ENCODE results near the gene YWHAQ. TPM values are rescaled to one million over a fixed set of nuclear protein-coding genes. Genes with fewer than 3 reads are reported as not detected.

The YWHAQ gene
- total RNA-seq, 4 donors from 2014 or later, result 40.3 to 63.7 (median 48.4) TPM

GRCh38 chr2:9594366-9595054 lies 36.3 kb downstream of the YWHAQ start:
- ATAC-seq (peak; percentile 84 to 94), DNase-seq (peak in 1 of 2 donors; percentile 37)
- H3K27me3 ChIP-seq, result no peaks in the 10 kb centered on the region
- H3K4me3 ChIP-seq, result no peak overlapping the region
- peaks cover 25 to 39% of the 10 kb centered on the region in 2 donors for H3K4me1 ChIP-seq
- H3K9me3 ChIP-seq, result peaks cover 0 to 4% (median 3%) of the 10 kb centered on the region in 3 donors
- peaks cover 0 to 24% of the 10 kb centered on the region in 2 donors for H3K36me3 ChIP-seq
- in situ Hi-C loops (cut with MboI; ENCODE audit: low sequenced_read_pairs in 4 of 4) (no loop called here), intact Hi-C loops (cut with DNase I; ENCODE audit: low total_unique reads) (no loop called here)
- TF ChIP-seq POLR2A (IDR thresholded peaks at IDR 0.05), result no peak
- no peak for TF ChIP-seq CTCF (IDR thresholded peaks at IDR 0.05 in 4 of 5, conservative IDR thresholded peaks at IDR 0.05 in 1 of 5)
- H3K27ac ChIP-seq, result peak overlapping the region; percentile 35 to 69 (median 55)

GRCh38 chr2:9593925-9594324 lies 36.9 kb downstream of the YWHAQ start:
- ATAC-seq, result peak in 1 of 2 donors; percentile 37
- DNase-seq, result no peak
- intact Hi-C loops (cut with DNase I; ENCODE audit: low total_unique reads) (no loop called here), in situ Hi-C loops (cut with MboI; ENCODE audit: low sequenced_read_pairs in 4 of 4) (no loop called here)
- H3K36me3 ChIP-seq, result peaks cover 0 to 29% of the 10 kb centered on the region in 2 donors
- no peaks in the 10 kb centered on the region for H3K9me3 ChIP-seq
- no peak for TF ChIP-seq POLR2A (IDR thresholded peaks at IDR 0.05)
- TF ChIP-seq CTCF (IDR thresholded peaks at IDR 0.05 in 4 of 5, conservative IDR thresholded peaks at IDR 0.05 in 1 of 5), result no peak
- H3K27ac ChIP-seq, result peak overlapping the region in 3 of 4 donors; percentile 18 to 69 (median 49)
- H3K27me3 ChIP-seq, result no peaks in the 10 kb centered on the region
- peaks cover 25 to 39% of the 10 kb centered on the region in 2 donors for H3K4me1 ChIP-seq
- H3K4me3 ChIP-seq, result no peak overlapping the region

- Histone ChIP-seq H3K36me3 (peaks cover 0 to 41% of the 10 kb centered on the region in 2 donors), H3K4me3 (no peak overlapping the region), H3K4me1 (peaks cover 25 to 39% of the 10 kb centered on the region in 2 donors), H3K9me3 (no peaks in the 10 kb centered on the region), H3K27ac (no peak overlapping the region), H3K27me3 (no peaks in the 10 kb centered on the region)
- TF ChIP-seq CTCF (IDR thresholded peaks at IDR 0.05 in 4 of 5, conservative IDR thresholded peaks at IDR 0.05 in 1 of 5) (no peak), POLR2A (IDR thresholded peaks at IDR 0.05) (no peak)
- DNase-seq, result no peak
- in situ Hi-C loops (cut with MboI; ENCODE audit: low sequenced_read_pairs in 4 of 4), result no loop called here
- intact Hi-C loops (cut with DNase I; ENCODE audit: low total_unique reads), result no loop called here
- ATAC-seq, result no peak
Observed at GRCh38 chr2:9592699-9593098, 38.1 kb downstream of the YWHAQ start.

GRCh38 chr2:9590641-9591040 lies 40.2 kb downstream of the YWHAQ start:
- no peaks in the 10 kb centered on the region for H3K27me3 ChIP-seq
- TF ChIP-seq CTCF (IDR thresholded peaks at IDR 0.05 in 4 of 5, conservative IDR thresholded peaks at IDR 0.05 in 1 of 5) (no peak), POLR2A (IDR thresholded peaks at IDR 0.05) (no peak)
- intact Hi-C loops (cut with DNase I; ENCODE audit: low total_unique reads) (no loop called here), in situ Hi-C loops (cut with MboI; ENCODE audit: low sequenced_read_pairs in 4 of 4) (no loop called here)
- ATAC-seq (no peak), DNase-seq (no peak)
- no peaks in the 10 kb centered on the region for H3K9me3 ChIP-seq
- peaks cover 13 to 22% of the 10 kb centered on the region in 2 donors for H3K4me1 ChIP-seq
- no peak overlapping the region for H3K4me3 ChIP-seq
- H3K27ac ChIP-seq, result no peak overlapping the region
- H3K36me3 ChIP-seq, result peaks cover 0 to 61% of the 10 kb centered on the region in 2 donors

Measured in gastrocnemius medialis (tissue), 4 donors.